SK-N-SH (cell line): ENCODE measurements around the gene MRPS35. TPM values are rescaled to one million over a fixed set of nuclear protein-coding genes. Genes with fewer than 3 reads are reported as not detected.

Experiments used
- CTCF ChIA-PET: fragments of 300-600, 350-600 bp; formaldehyde crosslinking; extraction: SDS; loops from one replicate; lab custom pipeline; 2021; lab: Yijun Ruan, JAX
- POLR2A ChIA-PET: fragments of 350-600 bp; sonication (Branson Sonifier 250); formaldehyde crosslinking; extraction: SDS; loops from one replicate; lab custom pipeline; 2020; ENCODE audit warnings: antibody characterized with exemption, inconsistent platforms; lab: Yijun Ruan, JAX
- DNase-seq: peaks from one replicate; pipeline ENCODE4 v3.0.0; 2012
- H2AFZ ChIP-seq: fragments of 200-600 bp; sonication (generic); 2 replicates; pipeline ENCODE4 v1.8.1; 2016; ENCODE audit warnings: antibody characterized with exemption, mild to moderate bottlenecking, low read depth
- H3F3A ChIP-seq: fragments of 200-600 bp; sonication (generic); replicated peaks from 2 replicates; pipeline ENCODE3; 2016; ENCODE audit warnings: antibody characterized with exemption, mild to moderate bottlenecking; ENCODE audit not compliant: insufficient read depth
- H3K27ac ChIP-seq, 2 experiments: fragments of 200-500 bp in 1 of 2; fragments of 200-600 bp in 1 of 2; sonication (Bioruptor generic) in 1 of 2; sonication (generic), shearing (Covaris generic) in 1 of 2; 2 replicates each; pipeline versions ENCODE4 v1.5.1 to v1.6.1; 2014 to 2016; ENCODE audit warnings: low read depth in 2 of 2, inconsistent platforms in 1 of 2, low read length in 1 of 2, mild to moderate bottlenecking in 1 of 2, mixed read lengths in 1 of 2
- H3K27me3 ChIP-seq: fragments of 200-600 bp; sonication (generic), shearing (Covaris generic); 2 replicates; pipeline ENCODE4 v1.6.1; 2016; ENCODE audit warnings: mixed run types; ENCODE audit not compliant: insufficient read depth
- H3K36me3 ChIP-seq, 2 experiments: fragments of 200-500 bp in 1 of 2; fragments of 200-600 bp in 1 of 2; sonication (Bioruptor generic) in 1 of 2; sonication (generic) in 1 of 2; replicated peaks in 1 of 2; 2 replicates each; pipeline versions ENCODE3 to v1.5.1; 2014 to 2016; ENCODE audit warnings: low read length in 1 of 2, mild to moderate bottlenecking in 1 of 2; ENCODE audit not compliant: insufficient read depth in 2 of 2, control insufficient read depth in 1 of 2
- H3K4me1 ChIP-seq, 2 experiments: fragments of 200-500 bp in 1 of 2; fragments of 200-600 bp in 1 of 2; sonication (Bioruptor generic) in 1 of 2; sonication (generic), shearing (Covaris generic) in 1 of 2; 2 replicates each; pipeline versions ENCODE4 v1.5.1 to v1.6.1; 2014 to 2016; ENCODE audit warnings: low read depth in 1 of 2, low read length in 1 of 2, mixed run types in 1 of 2; ENCODE audit not compliant: insufficient read depth in 2 of 2, control insufficient read depth in 1 of 2
- H3K4me2 ChIP-seq: fragments of 200-600 bp; sonication (generic), shearing (Covaris generic); 2 replicates; pipeline ENCODE4 v1.6.1; 2017; ENCODE audit warnings: mixed run types
- H3K4me3 ChIP-seq, 2 experiments: fragments of 200-500 bp in 1 of 2; fragments of 200-600 bp in 1 of 2; sonication (Bioruptor generic) in 1 of 2; sonication (generic), shearing (Covaris generic) in 1 of 2; 2 replicates each; pipeline versions ENCODE4 v1.5.1 to v1.8.1; 2014 to 2016; ENCODE audit warnings: low read depth in 2 of 2, inconsistent platforms in 1 of 2, low read length in 1 of 2, mild to moderate bottlenecking in 1 of 2, mixed read lengths in 1 of 2, moderate library complexity in 1 of 2
- H3K79me2 ChIP-seq: fragments of 200-600 bp; sonication (generic); 2 replicates; pipeline ENCODE4 v1.8.1; 2017; ENCODE audit warnings: mild to moderate bottlenecking; ENCODE audit not compliant: insufficient read depth
- H3K9ac ChIP-seq: fragments of 200-600 bp; sonication (generic); 2 replicates; pipeline ENCODE4 v1.6.1; 2017; ENCODE audit warnings: mixed run types
- H3K9me2 ChIP-seq: fragments of 200-600 bp; sonication (generic); 2 replicates; pipeline ENCODE4 v1.6.1; 2017; ENCODE audit warnings: mixed run types
- H3K9me3 ChIP-seq: fragments of 200-600 bp; sonication (generic); 2 replicates; pipeline ENCODE4 v1.6.1; 2017; ENCODE audit warnings: mixed run types, mild to moderate bottlenecking, moderate library complexity
- H4K20me1 ChIP-seq: fragments of 200-600 bp; sonication (generic); 2 replicates; pipeline ENCODE4 v1.6.1; 2017; ENCODE audit warnings: mild to moderate bottlenecking, mixed run types; ENCODE audit not compliant: insufficient read depth
- CHD2 ChIP-seq: fragments of 150-350 bp; IDR thresholded peaks from 2 replicates; pipeline ENCODE4 v1.6.1; 2018; ENCODE audit warnings: low read length; ENCODE audit not compliant: partially characterized antibody
- GATA2 ChIP-seq: sonication (generic); formaldehyde crosslinking; IDR thresholded peaks from 2 replicates; pipeline ENCODE4 v1.5.0; 2020; ENCODE audit warnings: mild to moderate bottlenecking, missing genetic modification reagents
- JUND ChIP-seq: IDR thresholded peaks from 2 replicates; pipeline ENCODE4 v1.4.0; 2012
- NFIC ChIP-seq: IDR thresholded peaks from 2 replicates; pipeline ENCODE4 v1.4.0; 2012; ENCODE audit warnings: borderline replicate concordance
- POLR2AphosphoS5 ChIP-seq: IDR thresholded peaks from 2 replicates; pipeline ENCODE4 v1.6.1; 2012; ENCODE audit warnings: low read depth, low read length
- RAD21 ChIP-seq: IDR thresholded peaks from 2 replicates; pipeline ENCODE4 v1.6.1; 2012; ENCODE audit warnings: mild to moderate bottlenecking, low read length
- RCOR1 ChIP-seq: fragments of 150-350 bp; IDR thresholded peaks from 2 replicates; pipeline ENCODE4 v1.6.1; 2017; ENCODE audit warnings: antibody characterized with exemption, low read length
- REST ChIP-seq: IDR thresholded peaks from 2 replicates; pipeline ENCODE4 v1.6.1; 2012; ENCODE audit warnings: mild to moderate bottlenecking, low read depth, low read length, moderate library complexity
- RXRA ChIP-seq: IDR thresholded peaks from 2 replicates; pipeline ENCODE4 v1.4.0; 2012; ENCODE audit warnings: low read depth, mild to moderate bottlenecking, borderline replicate concordance
- SMC3 ChIP-seq: IDR thresholded peaks from 2 replicates; pipeline ENCODE4 v1.6.1; 2012; ENCODE audit warnings: low read depth, low read length, improper control_type of control experiment
- TEAD4 ChIP-seq: IDR thresholded peaks from 2 replicates; pipeline ENCODE4 v1.4.0; 2012; ENCODE audit warnings: mild to moderate bottlenecking, borderline replicate concordance; ENCODE audit not compliant: insufficient read depth
- USF1 ChIP-seq: IDR thresholded peaks from 2 replicates; pipeline ENCODE4 v1.4.0; 2012; ENCODE audit warnings: low read depth, borderline replicate concordance
- USF2 ChIP-seq: fragments of 150-350 bp; IDR thresholded peaks from 2 replicates; pipeline ENCODE4 v1.6.1; 2017; ENCODE audit warnings: antibody characterized with exemption, low read length, low read depth, borderline replicate concordance
- YY1 ChIP-seq: IDR thresholded peaks from 2 replicates; pipeline ENCODE4 v1.4.0; 2012; ENCODE audit warnings: low read depth, mild to moderate bottlenecking
- WGBS: methylation state at CpG from one replicate; pipeline ENCODE4 v1.1.6; 2017; ENCODE audit warnings: low lambda C conversion rate; 5-methylcytosine and 5-hydroxymethylcytosine counted together
- polyA plus RNA-seq, 3 experiments: library from polyadenylated mRNA; depleted of rRNA; stranded (reverse); fragments of >200 nt; gene quantifications; 2 replicates each; pipeline ENCODE4 v1.2.3, GENCODE V29; 2012

MRPS35 gene
- polyA plus RNA-seq, 1 of the 3 experiments (the other 2 are of a cell fraction) = 32.4 TPM

GRCh38 chr12:27787559-27787958, 76.9 kb downstream of the MRPS35 start:
- no peak for DNase-seq
- Histone ChIP-seq H3K9me3 (no peaks in the 10 kb centered on the region), H3K9ac (no peak overlapping the region), H3K27ac (no peak overlapping the region), H3F3A (peaks cover 15% of the 10 kb centered on the region), H3K9me2 (no peaks in the 10 kb centered on the region), H3K4me3 (no peak overlapping the region), H4K20me1 (0 out of 2 replicates have a peak, but pooled peaks cover 4% of the 10 kb centered on the region), H3K36me3 (peaks cover 19 to 41% of the 10 kb centered on the region in 2 experiments), H3K4me1 (peaks cover 0 to 5% of the 10 kb centered on the region in 2 experiments; a peak in 3 of 4 replicates), H2AFZ (no peak overlapping the region), H3K79me2 (peaks cover 94% of the 10 kb centered on the region), H3K27me3 (no peaks in the 10 kb centered on the region), H3K4me2 (no peak overlapping the region)
- TF ChIP-seq GATA2 (no peak), JUND (no peak), TEAD4 (no peak), POLR2AphosphoS5 (no peak), RXRA (no peak), SMC3 (no peak), NFIC (no peak), REST (no peak), USF1 (no peak), RAD21 (no peak), RCOR1 (no peak), CHD2 (no peak), YY1 (no peak), USF2 (no peak)
- ChIA-PET POLR2A (no interaction called here), CTCF (interaction anchor here (1.1 to 1.4 kb wide), 2 partner anchors 15 to 54 kb away, joined by 3 read pairs; no protein-coding TSS in a partner anchor)
- 77% methylated on average over 2 of the region's 2 CpGs for WGBS
